Lower lobe of right lung (tissue), 2 donors: Measurements from ENCODE around the gene MPO. TPM values are rescaled to one million over a fixed set of nuclear protein-coding genes. Genes with fewer than 3 reads are reported as not detected.

Experiments used
- ATAC-seq, 2 donors: fragments of 200-7000 bp; cut with Tn5 transposase; one replicate each; pipeline ENCODE4 v1.9.1; 2020 to 2022; ENCODE audit warnings: mild to moderate bottlenecking in 2 of 2, moderate library complexity in 2 of 2
- DNase-seq: peaks from one replicate; pipeline ENCODE4 v3.0.0-alpha.2; 2020
- H3K27ac ChIP-seq: fragments of 200-600 bp; one replicate; pipeline ENCODE4 v1.8.0; 2022
- H3K27me3 ChIP-seq: fragments of 200-600 bp; one replicate; pipeline ENCODE4 v1.8.0; 2022; ENCODE audit warnings: low read depth
- H3K36me3 ChIP-seq: fragments of 200-600 bp; one replicate; pipeline ENCODE4 v1.8.0; 2022; ENCODE audit warnings: mild to moderate bottlenecking
- H3K4me1 ChIP-seq: fragments of 200-600 bp; one replicate; pipeline ENCODE4 v1.8.0; 2022
- H3K4me3 ChIP-seq: fragments of 200-600 bp; one replicate; pipeline ENCODE4 v1.8.0; 2022; ENCODE audit warnings: mild to moderate bottlenecking
- H3K9me3 ChIP-seq: fragments of 200-600 bp; one replicate; pipeline ENCODE4 v1.8.0; 2022
- CTCF ChIP-seq: fragments of 200-600 bp; IDR thresholded peaks from one replicate; pipeline ENCODE4 v1.8.0; 2022; ENCODE audit warnings: antibody characterized with exemption, mild to moderate bottlenecking
- intact Hi-C: fragments of 100-400 bp; cut with DNase I; formaldehyde crosslinking; loops from one replicate; pipeline ENCODE4 v1.11.0; 2022
- total RNA-seq: library from RNA; stranded (reverse); fragmentation: NEBNext Ultra II Directional; extraction: Animal tissue kit (Norgen Biotek cat#: 25700); gene quantifications from one replicate; pipeline ENCODE4 v1.2.1, GENCODE V29; 2021
- donor health status: DM: no; HTN: yes; CAD: no; lungs with severe emphysema.

Gene MPO
- total RNA-seq, 1 donor from 2014 or later: 1.1 TPM

DNA sequence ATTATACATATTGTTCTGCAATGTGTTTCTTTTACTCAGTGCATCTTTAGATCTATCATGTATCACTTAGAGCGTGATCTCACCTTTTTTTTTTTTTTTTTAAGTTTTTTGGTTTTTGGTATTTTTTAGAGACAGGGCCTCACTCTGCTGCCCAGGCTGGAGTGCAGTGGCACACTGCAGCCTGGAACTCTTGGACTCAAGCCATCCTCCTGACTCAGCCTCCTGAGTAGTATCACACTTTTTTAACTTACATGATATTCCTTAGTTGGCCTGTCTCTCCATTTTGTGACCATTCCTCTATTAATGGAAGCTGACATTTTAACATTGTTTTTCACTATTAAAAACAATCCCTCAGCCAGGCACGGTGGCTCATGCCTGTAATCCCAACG lies 4.7 kb upstream of the MPO start:
- DNase-seq (no peak), ATAC-seq (no peak)
- H3K27me3 ChIP-seq: peaks cover 19% of the 10 kb centered on the region
- H3K9me3 ChIP-seq: no peaks in the 10 kb centered on the region
- H3K4me1 ChIP-seq: no peaks in the 10 kb centered on the region
- TF ChIP-seq CTCF: no peak
- H3K4me3 ChIP-seq: no peak overlapping the region
- no peak overlapping the region for H3K27ac ChIP-seq
- no peaks in the 10 kb centered on the region for H3K36me3 ChIP-seq
- intact Hi-C loops: no loop called here

- no peak for ATAC-seq
- H3K4me1 ChIP-seq: no peaks in the 10 kb centered on the region
- no peak for DNase-seq
- TF ChIP-seq CTCF: no peak
- H3K9me3 ChIP-seq: no peaks in the 10 kb centered on the region
- peaks cover 23% of the 10 kb centered on the region for H3K27me3 ChIP-seq
- no peak overlapping the region for H3K27ac ChIP-seq
- no peak overlapping the region for H3K4me3 ChIP-seq
- intact Hi-C loops: no loop called here
- H3K36me3 ChIP-seq: no peaks in the 10 kb centered on the region
These were observed 4.1 kb upstream of the MPO start for GRCh38 chr17:58284613-58285421.

- no peak overlapping the region for H3K4me3 ChIP-seq
- intact Hi-C loops: no loop called here
- H3K27ac ChIP-seq: no peak overlapping the region
- ATAC-seq: no peak
- peaks cover 27% of the 10 kb centered on the region for H3K27me3 ChIP-seq
- DNase-seq: no peak
- no peaks in the 10 kb centered on the region for H3K9me3 ChIP-seq
- no peak for TF ChIP-seq CTCF
- no peaks in the 10 kb centered on the region for H3K4me1 ChIP-seq
- H3K36me3 ChIP-seq: no peaks in the 10 kb centered on the region
These were observed 3.2 kb upstream of the MPO start for GRCh38 chr17:58283674-58284612.

GRCh38 chr17:58282442-58282841 lies 1.7 kb upstream of the MPO start:
- Histone ChIP-seq H3K4me1 (no peaks in the 10 kb centered on the region), H3K36me3 (no peaks in the 10 kb centered on the region), H3K9me3 (no peaks in the 10 kb centered on the region), H3K27me3 (peaks cover 18% of the 10 kb centered on the region), H3K4me3 (no peak overlapping the region), H3K27ac (no peak overlapping the region)
- no peak for TF ChIP-seq CTCF
- DNase-seq: no peak
- intact Hi-C loops: no loop called here
- no peak for ATAC-seq

DNA sequence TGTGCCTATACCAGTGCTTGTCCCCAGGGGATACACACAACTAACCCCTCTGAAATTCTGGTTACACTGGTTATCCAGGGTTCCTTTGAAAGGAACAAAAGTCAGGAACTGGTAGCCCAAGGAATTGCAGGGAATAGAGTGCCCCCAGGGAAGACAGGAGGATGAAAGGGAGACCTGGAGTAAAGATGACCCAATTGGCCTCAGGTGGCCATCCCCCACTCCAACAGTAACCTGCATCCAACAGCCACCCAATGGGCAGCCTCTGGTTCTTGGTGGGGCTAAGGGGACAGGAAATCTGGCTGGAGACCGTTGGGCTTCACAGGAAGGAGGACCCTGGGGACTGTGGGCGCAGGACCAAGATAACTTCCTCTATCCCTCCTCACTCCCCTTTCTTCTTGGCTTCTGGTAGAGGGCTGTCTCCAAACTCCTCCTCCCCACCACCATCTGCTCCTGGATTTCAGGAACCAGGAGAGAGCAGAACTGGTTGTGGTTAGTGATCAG lies 826 bp upstream of the MPO start:
- no peaks in the 10 kb centered on the region for H3K9me3 ChIP-seq
- H3K27me3 ChIP-seq: peaks cover 18% of the 10 kb centered on the region
- TF ChIP-seq CTCF: no peak
- intact Hi-C loops: no loop called here
- DNase-seq: no peak
- ATAC-seq: no peak
- no peak overlapping the region for H3K4me3 ChIP-seq
- no peak overlapping the region for H3K27ac ChIP-seq
- H3K4me1 ChIP-seq: no peaks in the 10 kb centered on the region
- H3K36me3 ChIP-seq: no peaks in the 10 kb centered on the region
